Activated CD8-positive, alpha-beta memory T cell treated with anti-CD3 and anti-CD28 coated beads, Interleukin-2, amount 50 U/mL, for 48 hours (primary cell): Measurements from ENCODE around the gene FLII.

Experiments used
- DNase-seq: peaks from one replicate; pipeline ENCODE4 v3.0.0-alpha.2; 2020

The FLII gene

DNA sequence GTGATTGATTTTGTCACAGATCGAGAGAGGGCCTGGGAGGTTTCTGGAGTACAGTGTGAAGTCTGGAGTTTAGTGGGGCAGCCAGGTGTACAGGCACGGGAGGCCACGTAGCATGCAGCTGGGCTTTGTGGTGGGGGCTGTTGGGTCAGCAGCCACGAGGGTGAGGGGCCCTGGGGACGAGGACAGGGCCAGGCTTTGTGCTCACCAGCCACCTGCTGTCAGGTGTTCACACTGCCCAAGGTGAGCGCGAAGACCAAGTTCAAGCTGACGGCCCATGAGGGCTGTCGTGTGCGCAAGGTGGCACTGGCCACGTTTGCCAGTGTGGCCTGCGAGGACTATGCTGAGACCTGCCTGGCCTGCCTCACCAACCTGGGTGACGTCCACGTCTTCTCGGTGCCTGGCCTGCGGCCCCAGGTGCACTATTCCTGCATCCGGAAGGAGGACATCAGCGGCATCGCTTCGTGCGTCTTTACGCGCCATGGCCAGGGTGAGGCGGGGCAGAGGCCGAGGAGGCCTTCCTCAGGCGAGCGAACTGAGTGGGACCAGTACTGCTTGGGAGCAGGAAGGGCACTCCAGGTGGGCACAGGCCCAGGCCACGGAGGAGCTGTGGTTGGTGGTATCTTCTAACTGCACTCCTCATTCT lies 17.2 kb downstream of the FLII start:
- DNase-seq: no peak

DNA sequence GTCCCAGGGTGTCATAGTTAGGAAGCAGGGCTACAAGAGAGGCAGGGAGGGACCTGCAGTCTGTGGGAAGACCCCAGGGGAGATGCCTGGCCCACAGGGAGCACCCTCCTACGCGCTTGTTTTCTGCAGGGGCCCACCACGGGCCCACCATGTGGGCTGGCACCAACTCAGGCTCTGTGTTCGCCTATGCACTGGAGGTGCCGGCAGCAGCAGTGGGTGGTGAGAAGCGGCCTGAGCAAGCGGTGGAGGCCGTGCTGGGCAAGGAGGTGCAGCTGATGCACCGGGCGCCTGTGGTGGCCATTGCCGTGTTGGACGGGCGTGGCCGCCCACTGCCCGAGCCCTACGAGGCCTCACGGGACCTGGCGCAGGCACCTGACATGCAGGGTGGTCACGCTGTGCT lies 18.1 kb downstream of the FLII start:
- DNase-seq: no peak

DNA sequence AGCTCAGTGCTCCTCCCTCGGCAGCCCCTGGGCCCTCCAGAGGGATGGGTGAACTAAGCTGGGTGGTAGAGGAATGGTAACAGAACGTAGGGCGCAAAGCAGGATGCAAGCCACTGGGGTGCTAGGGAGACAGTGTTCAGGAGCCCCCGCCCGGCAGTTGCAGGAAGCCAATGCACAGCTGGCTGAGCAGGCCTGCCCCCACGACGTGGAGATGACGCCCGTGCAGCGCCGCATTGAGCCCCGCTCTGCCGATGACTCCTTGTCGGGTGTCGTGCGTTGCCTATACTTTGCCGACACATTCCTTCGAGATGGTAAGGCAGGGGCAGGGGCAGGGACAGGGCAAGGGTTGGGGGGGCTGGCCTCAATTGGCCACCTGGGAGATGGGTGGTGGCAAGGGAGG lies 20.2 kb downstream of the FLII start:
- no peak for DNase-seq

DNA sequence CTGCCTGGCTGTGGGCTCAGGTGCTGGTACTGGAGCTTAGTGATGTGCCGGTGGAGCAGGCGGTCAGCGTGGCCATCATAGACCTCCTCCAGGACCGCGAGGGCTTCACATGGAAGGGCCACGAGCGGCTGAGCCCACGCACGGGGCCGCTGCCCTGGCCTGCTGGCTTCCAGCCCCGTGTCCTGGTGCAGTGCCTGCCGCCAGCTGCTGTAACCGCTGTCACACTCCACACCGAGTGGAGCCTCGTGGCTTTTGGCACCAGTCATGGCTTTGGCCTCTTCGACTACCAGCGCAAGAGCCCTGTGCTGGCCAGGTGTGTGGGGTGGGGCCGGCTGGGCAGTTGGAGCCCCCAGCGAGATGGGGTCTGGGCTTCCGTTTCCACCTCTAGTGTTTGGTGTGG lies 21.1 kb downstream of the FLII start:
- DNase-seq: no peak

DNA sequence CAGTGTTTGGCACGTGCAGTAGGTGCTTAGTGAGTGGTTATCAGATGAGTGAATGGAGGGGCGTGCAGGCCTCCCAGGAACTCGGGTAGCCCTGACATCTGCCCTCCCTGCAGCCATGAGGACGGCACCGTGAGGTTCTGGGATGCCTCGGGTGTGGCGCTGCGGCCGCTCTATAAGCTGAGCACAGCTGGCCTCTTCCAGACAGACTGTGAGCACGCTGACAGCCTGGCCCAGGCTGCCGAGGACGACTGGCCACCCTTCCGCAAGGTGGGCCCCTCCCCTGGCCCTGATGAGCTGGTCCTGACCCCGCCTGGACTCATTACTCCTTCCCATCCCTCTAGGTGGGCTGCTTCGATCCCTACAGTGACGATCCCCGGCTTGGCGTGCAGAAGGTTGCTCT lies 22.0 kb downstream of the FLII start:
- no peak for DNase-seq

DNA sequence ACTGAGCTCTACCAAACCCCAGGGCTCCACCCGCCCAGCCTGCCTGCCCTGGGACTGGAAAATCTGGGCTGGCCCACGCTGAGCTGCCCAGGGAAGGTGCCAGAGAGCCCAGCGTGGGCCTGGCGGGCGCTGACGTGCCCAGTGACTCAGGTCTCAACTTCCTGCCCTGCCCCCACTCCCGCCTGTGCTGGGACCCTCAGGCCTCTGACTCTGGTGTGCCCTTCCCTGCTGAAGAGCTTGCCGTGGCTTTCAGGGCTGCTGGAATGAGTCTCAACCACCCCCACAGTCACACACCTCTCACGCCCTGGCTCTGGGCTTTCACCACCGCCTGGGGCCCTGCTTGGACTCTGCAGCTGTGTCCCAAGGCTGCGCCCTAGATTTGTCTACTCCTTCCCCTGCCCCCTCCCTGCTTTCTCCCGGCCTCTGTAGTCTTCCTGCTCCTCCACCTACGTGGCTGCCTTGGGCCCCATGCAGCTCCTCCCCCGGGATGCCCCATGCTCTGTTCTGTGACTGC lies 22.7 kb downstream of the FLII start:
- DNase-seq: peak; percentile 75

DNA sequence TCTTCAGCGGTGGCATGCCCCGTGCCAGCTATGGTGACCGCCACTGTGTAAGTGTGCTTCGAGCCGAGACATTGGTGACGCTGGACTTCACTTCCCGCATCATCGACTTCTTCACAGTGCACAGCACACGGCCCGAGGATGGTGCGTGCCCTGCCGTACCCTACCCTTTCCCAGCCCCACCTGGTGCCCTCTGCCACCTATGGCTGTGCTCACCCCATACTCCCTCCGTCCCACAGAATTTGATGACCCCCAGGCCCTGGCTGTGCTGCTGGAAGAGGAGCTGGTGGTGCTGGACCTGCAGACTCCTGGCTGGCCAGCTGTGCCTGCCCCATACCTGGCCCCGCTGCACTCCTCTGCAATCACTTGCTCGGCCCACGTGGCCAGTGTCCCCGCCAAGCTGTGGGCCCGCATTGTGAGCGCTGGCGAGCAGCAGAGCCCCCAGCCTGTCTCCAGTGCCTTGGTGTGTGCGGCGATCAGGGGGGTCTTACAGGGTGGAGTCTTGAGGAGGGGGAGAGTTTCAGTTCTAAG lies 23.6 kb downstream of the FLII start:
- no peak for DNase-seq

DNA sequence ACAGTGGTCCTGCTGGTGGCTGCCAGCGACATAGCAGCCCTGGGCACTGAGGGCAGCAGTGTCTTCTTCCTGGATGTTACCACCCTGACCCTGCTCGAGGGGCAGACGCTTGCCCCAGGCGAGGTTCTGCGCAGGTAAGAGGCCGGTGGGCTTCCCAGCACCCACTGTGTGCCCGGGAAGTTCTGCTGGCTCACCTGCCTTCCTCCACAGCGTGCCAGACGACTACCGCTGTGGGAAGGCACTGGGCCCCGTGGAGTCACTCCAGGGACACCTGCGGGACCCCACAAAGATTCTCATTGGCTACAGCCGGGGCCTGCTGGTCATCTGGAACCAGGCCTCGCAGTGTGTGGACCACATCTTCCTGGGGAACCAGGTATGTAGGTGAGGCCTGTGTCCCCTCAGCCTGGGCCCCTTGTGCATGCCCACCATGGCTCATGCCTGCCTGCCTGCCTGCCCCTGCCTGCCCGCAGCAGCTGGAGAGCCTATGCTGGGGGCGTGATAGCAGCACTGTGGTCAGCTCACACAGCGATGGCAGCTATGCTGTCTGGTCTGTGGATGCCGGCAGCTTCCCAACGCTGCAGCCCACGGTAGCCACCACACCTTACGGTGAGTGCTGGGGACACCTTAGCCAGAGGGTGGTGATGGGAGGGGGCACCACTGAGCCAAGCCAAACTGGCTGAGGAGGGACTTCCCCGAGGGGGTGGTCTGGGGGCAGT lies 24.6 kb downstream of the FLII start:
- DNase-seq: no peak

DNA sequence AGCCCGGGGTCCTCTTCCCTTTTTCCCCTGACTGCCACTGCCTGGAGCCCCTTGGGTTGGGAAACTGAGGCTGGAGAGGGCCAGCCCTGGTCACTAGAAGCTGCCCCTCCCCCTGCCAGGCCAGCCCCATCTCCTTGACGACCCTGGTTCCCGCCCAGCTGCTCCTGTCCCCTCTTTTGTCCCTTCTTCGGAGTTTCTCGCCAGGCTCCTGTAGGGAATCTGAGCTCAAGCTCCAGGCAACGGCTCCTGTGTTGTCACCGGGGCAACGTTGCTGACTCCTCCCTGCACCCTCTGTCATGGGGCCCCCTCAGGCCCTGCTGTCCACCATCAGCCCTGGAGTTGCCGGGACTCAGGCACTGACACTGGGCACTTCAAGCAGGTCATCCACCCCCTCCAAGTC lies 27.4 kb downstream of the FLII start:
- no peak for DNase-seq

DNA sequence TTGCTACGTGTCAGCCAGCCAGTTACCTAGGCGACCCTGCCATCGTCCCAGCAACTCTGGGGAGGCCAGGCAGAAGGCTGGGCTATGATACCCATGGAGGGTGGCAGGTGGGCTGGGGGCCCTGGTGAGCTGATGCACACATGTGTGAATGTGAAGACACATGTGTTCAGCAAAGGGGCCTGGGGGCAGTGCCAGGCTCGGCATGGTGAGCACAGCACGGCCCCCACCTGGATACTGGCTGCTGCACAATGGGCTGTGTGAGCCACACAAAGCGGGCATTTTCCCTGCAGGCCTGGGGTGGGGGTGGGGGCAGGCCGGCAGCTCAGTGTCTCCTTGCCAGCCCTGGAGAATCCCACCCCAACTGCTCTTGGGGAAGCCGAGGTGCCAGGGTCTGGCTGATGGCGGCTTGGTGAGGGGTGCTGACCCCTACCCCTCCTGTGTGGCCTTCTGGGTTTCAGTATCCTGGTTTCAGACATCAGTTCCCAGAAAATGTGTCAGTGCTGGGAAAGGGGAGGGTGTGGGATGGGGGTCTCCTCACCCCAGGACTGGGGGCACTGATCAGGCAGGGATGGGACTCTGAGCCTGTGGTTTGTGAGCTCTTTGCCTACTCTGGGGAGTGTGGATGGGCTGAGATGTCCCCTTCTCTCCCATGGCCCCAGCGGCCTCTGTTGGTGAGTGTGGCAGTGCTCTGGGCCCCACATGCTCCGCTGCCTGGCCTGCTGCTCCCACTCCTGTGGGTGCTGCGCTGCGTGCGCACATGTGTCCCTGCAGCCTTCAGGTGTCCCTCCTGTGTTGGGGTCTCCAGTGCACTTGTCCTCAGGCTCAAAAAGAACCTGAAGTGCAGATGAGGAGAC lies 28.0 kb downstream of the FLII start:
- DNase-seq: no peak

DNA sequence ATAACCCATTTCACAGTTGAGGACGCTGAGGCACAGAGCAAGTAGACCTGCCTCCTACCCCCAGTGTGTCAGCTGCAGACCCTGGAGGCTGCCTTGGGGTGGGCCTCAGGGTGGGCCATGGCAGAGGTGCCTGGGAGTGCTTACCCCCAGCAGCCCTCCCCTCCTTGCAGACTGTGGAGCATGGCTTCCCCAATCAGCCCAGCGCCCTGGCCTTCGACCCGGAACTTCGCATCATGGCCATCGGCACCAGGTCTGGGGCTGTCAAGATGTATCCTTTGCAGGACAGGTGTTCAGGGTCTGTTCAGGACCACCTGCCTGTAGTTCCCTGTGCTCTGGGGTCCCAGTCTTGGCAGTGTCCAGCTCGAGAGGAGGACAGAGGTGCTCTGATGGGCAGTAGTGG lies 28.8 kb downstream of the FLII start:
- no peak for DNase-seq

DNA sequence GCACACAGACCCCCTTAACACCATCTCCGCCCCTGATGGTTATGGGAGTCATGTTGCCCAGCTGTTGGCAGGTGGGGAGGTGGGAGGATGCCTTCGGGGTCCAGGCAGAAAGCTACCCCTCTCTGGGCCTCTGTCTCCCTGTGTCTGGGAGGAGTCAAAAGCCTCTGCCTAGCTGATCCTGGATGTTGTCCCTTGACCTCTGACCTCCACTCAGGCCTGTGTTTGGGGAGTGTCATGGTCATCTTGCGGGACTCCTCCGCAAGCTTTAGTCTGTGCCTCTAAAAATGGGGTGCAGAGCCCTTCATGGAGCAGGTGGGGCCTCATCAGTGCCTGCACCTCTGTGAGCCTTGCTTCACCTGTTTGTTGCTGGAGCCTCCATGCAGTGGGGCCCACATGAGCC lies 29.3 kb downstream of the FLII start:
- no peak for DNase-seq

DNA sequence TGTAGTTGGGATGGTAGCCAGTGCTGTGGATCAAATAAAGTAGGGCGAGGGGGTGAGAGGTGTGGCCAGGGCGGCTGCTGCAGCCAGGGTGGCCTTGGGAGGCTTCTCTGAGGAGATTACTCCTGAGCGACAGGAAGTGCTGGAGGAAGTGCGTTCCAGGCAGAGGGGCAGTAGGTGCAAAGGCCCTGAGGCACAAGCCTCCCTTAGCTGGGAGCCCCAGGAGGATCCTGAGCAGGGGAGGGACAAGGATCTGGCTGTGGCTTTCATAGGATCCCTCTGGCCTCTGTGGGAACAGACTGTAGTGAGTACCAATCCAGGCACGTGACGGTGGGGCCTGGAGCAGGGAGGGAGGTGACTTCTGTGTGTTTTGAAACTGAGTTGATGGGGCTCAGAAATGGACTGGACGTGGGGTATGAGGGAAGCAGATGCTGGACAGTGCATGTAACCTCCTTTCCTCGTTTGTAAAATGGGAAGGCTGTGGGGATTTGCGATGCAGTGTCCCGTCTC lies 30.3 kb downstream of the FLII start:
- no peak for DNase-seq

DNA sequence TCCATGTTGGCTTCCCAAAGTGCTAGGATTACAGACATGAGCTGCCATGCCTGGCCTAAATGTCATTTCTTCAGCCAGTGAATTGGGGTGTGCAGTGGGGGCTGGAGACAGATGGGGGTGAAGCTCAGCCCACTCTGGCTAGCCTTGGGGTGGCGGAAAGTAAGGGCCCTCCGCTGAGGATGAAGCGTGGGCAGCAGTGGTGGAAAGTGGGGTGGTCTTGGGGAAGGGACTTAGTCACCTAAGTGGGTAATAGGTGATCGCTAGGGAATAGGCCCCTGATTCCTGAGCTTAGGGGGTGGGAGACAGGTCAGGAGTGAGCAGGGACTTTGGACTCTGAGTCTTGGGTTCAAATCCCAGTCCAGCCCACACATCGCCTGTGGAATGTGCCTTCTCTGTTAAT lies 30.9 kb downstream of the FLII start:
- DNase-seq: no peak

DNA sequence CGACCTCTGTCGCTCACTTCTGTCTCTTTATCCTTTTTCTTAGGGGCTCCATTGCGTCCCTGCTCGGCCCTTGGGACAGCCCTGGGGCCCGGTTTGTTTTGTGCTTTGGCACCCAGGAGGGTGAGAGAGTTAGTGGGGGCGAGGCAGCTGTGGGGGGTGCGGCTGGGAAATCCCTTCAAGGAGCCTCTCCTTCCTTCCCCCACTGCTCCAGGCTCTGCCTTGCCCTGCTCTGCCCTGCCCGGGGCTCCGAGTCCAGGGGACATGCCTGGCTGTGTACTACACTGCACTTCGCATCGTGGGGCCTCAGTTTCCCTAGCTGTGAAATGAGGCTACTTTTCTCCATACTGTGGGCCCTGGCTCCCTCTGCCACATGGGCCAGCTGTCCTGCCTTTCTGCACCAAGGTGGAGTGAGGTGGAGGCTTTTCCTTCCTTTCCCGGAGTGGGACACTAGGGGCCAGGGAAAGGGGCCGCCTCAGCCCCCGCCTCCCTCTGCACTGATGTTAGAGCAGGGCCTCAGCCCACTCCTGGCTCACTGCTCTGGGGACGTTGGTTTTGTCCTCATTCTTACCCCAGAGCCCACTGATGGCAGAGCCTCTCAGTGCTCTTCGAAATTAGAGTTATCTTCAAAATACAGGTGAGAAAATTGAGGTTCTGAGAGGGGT lies 32.1 kb downstream of the FLII start:
- no peak for DNase-seq

DNA sequence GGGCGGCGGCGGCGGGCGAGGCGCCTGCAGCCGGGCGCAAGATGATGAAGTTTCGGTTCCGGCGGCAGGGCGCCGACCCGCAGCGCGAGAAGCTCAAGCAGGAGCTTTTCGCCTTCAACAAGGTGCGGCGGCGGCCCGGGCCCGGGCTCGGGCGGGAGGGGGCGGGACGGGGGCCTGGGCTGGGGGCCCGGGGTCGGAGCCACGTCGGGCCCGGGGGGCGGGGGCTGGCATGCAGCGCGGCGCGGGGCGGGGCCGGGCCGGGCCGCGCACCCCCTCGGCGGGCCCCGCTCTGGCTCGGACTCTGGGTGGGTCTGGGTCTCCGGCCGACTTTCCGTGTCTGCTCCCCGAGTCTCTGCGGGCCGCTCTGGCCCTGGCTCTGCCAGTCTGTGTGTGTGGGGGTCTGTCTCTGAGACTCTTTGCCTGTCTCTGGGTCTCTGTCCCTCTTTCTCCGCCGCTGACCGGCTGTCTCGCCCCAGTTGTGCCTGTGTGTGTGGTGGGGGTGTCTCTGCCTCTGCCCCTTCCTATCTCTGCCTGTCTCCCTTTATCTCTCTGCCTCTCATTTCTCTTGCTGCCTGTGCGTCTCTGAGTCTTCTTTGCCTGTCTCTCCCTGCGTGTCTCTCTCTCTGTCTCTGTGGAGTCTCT lies 32.8 kb downstream of the FLII start:
- DNase-seq: peak; percentile 66

DNA sequence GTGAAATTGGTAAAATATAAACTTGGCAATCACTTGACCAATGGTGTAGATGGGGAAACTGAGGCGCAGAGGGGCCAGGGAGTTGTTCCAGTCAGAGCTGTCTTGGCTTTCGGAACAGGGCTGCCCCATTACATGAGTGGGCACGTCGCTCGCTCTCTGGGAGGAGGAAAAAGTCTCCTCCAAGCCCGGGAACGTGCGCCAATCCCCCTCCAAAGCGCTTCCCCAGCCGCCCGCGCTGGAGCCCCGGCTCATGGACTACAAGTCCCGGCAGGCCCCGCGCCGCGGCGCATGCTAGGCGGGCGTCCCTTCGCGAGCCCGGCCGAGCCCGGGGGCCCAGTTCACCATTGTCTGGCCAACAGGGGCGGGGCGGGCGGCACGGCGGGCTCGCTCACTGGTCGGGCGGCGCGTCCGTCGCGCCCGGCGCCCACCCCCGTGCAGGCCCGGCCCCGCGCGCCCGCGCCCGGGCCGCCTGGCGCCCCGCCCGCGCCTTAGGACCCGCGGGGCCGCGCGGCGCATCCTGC lies 33.4 kb downstream of the FLII start, which contains the start of gene LLGL1:
TSS of gene LLGL1 (plus strand) at position 515 of the 521 bp plus-strand sequence. CDS start 48 bp downstream, outside the sequence.
- DNase-seq: peak; percentile 98

DNA sequence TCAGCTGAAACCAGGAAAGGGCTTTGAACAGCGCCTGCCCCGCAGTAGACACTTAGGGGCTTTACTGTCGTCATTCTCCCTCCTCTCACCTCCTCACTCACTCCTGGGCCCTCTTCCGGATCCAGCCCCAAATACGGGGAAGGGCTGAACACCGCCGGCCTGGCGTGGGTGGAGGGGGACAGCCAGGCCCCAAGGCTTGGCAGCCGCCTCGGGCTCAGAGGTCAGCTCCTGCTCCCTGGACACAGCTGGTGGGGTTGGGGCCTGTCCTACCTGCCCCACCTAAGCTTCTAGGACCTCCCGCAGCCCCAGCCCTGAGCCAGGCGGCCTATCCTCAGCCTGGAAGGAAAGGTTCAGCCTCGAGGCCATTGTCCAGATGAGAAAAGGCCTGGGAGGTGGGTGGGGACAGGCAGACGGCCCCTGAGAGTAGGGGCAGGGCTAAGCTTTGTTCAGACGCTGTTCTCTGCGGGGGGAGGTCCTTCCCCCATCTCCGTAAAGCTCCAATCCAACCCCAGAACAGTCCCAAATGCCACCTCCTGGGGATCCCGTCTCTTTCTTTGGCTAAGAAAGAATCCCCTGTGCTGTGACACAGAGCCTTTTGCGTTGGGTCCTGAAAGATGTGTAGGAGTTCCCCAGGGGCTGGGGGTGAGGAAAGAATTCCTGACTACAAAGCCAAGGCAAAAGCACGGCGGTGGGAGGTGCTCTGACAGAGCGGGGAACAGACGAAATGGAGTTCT lies 34.0 kb downstream of the FLII start:
- no peak for DNase-seq

DNA sequence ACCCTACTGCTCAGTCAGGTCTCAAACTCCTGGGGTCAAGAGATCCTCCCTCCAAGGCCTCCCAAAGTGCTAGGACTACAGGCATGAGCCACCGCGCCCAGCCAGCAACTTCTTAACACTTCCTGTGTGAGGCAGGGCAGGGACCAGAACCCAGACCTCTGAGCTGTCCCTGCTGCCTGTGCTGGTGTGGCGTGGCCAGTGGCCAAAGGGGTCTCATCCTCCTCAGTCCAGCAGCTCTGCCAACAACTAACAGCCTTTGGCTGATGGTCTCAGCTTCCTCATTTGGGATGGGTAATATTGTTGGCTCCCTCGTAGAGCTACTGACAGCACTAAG lies 34.5 kb downstream of the FLII start:
- no peak for DNase-seq

DNA sequence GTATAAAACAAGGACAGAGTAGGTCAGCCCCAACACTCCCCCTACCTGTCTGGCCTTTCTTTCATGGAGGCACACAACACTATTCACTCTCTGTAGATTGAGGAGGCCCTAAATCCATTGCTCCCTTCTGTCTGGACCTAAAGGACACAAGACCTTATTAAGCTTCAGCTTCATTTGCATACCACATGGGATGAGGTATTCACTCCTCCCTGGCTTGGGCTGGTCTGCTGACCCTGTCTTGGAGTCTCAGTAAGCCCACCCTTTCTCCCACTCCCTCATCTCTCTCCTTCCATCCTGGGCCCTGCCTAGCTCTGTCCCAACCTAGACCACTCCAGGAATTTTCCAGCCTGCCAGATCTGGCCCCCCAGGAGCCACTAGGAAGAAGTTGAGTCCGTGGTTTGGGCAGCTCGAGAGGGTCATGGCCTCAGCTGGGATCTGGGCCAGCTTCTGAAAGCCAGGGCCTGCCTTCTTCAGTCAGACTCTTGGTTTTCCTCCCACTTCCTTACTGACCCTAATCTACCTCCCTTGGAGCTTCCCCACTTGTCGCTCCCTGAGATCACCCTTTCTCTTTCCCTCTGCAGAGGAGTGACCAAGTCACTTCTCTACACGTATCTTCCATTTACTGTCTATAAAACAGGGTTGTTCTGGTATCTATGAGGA lies 39.7 kb downstream of the FLII start:
- no peak for DNase-seq
